Prostate gland (tissue), 2 donors: ENCODE results near the gene SLC24A3.

ENCODE experiments used
- CTCF ChIP-seq, 4 experiments: fragments of 200-600 bp in 2 of 4; fragments of 450-650 bp in 2 of 4; sonication (generic) in 2 of 4; IDR thresholded peaks; 1 replicate in 3 of 4; 2 replicates in 1 of 4; pipeline ENCODE4 v1.5.1; 2016 to 2019; ENCODE audit warnings: antibody characterized with exemption in 4 of 4, mild to moderate bottlenecking in 2 of 4, moderate library complexity in 2 of 4
- POLR2AphosphoS5 ChIP-seq: sonication (generic); formaldehyde crosslinking; IDR thresholded peaks from one replicate; pipeline ENCODE4 v1.6.1; 2017; ENCODE audit warnings: antibody characterized with exemption

GRCh38 chr20:19692100-19692499 is 479.7 kb downstream of the SLC24A3 start:
- TF ChIP-seq CTCF (IDR thresholded peaks at IDR 0.05) (no peak), POLR2AphosphoS5 (no peak)
